KMS-11 (cell line): ENCODE results near the gene PAPPA.

Experiments used
- H2AFZ ChIP-seq: fragments of 200-600 bp; sonication (generic); 2 replicates; pipeline ENCODE4 v1.6.1; 2016; ENCODE audit warnings: antibody characterized with exemption, mixed run types, low read depth
- H3K27ac ChIP-seq: fragments of 200-600 bp; sonication (generic); 2 replicates; pipeline ENCODE4 v1.6.1; 2016; ENCODE audit warnings: mild to moderate bottlenecking, mixed run types
- H3K27me3 ChIP-seq: fragments of 200-600 bp; sonication (generic); 2 replicates; pipeline ENCODE4 v1.6.1; 2017; ENCODE audit warnings: mild to moderate bottlenecking, low read depth, mixed run types, moderate library complexity; ENCODE audit not compliant: insufficient read depth
- H3K36me3 ChIP-seq: fragments of 200-600 bp; sonication (generic); 2 replicates; pipeline ENCODE4 v1.6.1; 2017; ENCODE audit warnings: mild to moderate bottlenecking, mixed run types; ENCODE audit not compliant: insufficient read depth
- H3K4me1 ChIP-seq: fragments of 200-600 bp; sonication (generic); 2 replicates; pipeline ENCODE4 v1.6.1; 2016; ENCODE audit warnings: mild to moderate bottlenecking, low read depth, mixed run types; ENCODE audit not compliant: poor library complexity, severe bottlenecking
- H3K4me2 ChIP-seq: fragments of 200-600 bp; sonication (generic); 2 replicates; pipeline ENCODE4 v1.7.0; 2016; ENCODE audit warnings: mild to moderate bottlenecking, mixed run types
- H3K4me3 ChIP-seq: fragments of 200-600 bp; sonication (generic); IDR thresholded peaks from 2 replicates; pipeline ENCODE4 v1.6.1; 2017; ENCODE audit warnings: low read depth, low read length, mixed read lengths; ENCODE audit not compliant: insufficient read depth
- H3K79me2 ChIP-seq: fragments of 200-600 bp; sonication (generic); 2 replicates; pipeline ENCODE4 v1.6.1; 2016; ENCODE audit warnings: low read depth, mixed run types; ENCODE audit not compliant: insufficient read depth
- H3K9ac ChIP-seq: fragments of 200-600 bp; sonication (generic); 2 replicates; pipeline ENCODE4 v1.6.1; 2016; ENCODE audit warnings: mild to moderate bottlenecking, mixed run types
- H4K20me1 ChIP-seq: fragments of 200-600 bp; sonication (generic); 2 replicates; pipeline ENCODE4 v1.6.1; 2016; ENCODE audit warnings: mild to moderate bottlenecking, mixed run types; ENCODE audit not compliant: insufficient read depth
- CTCF ChIP-seq: fragments of 200-600 bp; sonication (generic); conservative IDR thresholded peaks from 2 replicates; pipeline ENCODE4 v1.6.1; 2017; ENCODE audit warnings: low read depth, mild to moderate bottlenecking, antibody characterized with exemption, low read length, moderate library complexity, mixed read lengths

Gene PAPPA

GRCh38 chr9:116271991-116272390 is 118.4 kb downstream of the PAPPA start:
- H3K27ac ChIP-seq = no peak overlapping the region
- no peak overlapping the region for H3K9ac ChIP-seq
- H3K4me3 ChIP-seq = no peak overlapping the region
- no peak for TF ChIP-seq CTCF
- no peaks in the 10 kb centered on the region for H4K20me1 ChIP-seq
- no peaks in the 10 kb centered on the region for H3K36me3 ChIP-seq
- no peaks in the 10 kb centered on the region for H3K4me1 ChIP-seq
- H3K79me2 ChIP-seq = no peaks in the 10 kb centered on the region
- no peaks in the 10 kb centered on the region for H3K27me3 ChIP-seq
- H3K4me2 ChIP-seq = no peak overlapping the region
- H2AFZ ChIP-seq = no peak overlapping the region

DNA sequence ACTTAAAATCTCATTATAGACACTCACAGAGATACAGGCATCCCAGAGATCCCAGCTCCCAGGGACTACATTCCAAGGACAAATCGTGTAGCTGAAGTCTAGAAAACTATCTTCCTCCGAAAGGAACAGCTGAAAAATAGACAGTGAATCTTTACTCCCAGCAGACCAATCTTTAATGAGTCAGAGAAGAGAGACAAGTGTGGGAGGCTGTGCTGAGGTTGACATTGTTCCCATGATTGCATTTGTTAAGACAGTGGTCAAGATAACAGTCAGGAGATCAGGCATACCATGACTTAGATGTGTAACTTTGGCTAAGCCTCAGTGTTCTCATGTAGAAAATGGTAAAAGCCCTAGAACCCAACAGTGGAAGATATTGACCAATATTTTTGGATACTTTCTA is 120.7 kb downstream of the PAPPA start:
- Histone ChIP-seq H3K79me2 (no peaks in the 10 kb centered on the region), H3K27ac (no peak overlapping the region), H2AFZ (no peak overlapping the region), H3K4me2 (no peak overlapping the region), H4K20me1 (no peaks in the 10 kb centered on the region), H3K36me3 (no peaks in the 10 kb centered on the region), H3K4me1 (no peaks in the 10 kb centered on the region), H3K27me3 (no peaks in the 10 kb centered on the region), H3K9ac (no peak overlapping the region), H3K4me3 (no peak overlapping the region)
- TF ChIP-seq CTCF = no peak

GRCh38 chr9:116275418-116276195 is 122.0 kb downstream of the PAPPA start:
- H3K4me2 ChIP-seq = no peak overlapping the region

GRCh38 chr9:116276196-116276493 is 122.6 kb downstream of the PAPPA start:
- H2AFZ ChIP-seq = no peak overlapping the region
- H4K20me1 ChIP-seq = no peaks in the 10 kb centered on the region
- TF ChIP-seq CTCF = no peak
- H3K27me3 ChIP-seq = no peaks in the 10 kb centered on the region
- H3K27ac ChIP-seq = no peak overlapping the region
- H3K4me2 ChIP-seq = no peak overlapping the region
- H3K79me2 ChIP-seq = no peaks in the 10 kb centered on the region
- no peaks in the 10 kb centered on the region for H3K4me1 ChIP-seq
- H3K36me3 ChIP-seq = no peaks in the 10 kb centered on the region
- no peak overlapping the region for H3K9ac ChIP-seq
- no peak overlapping the region for H3K4me3 ChIP-seq

More at GRCh38 chr9:116275418-116276195, 122.0 kb downstream of the PAPPA start:
- H3K4me3 ChIP-seq = no peak overlapping the region
- no peak overlapping the region for H2AFZ ChIP-seq
- no peaks in the 10 kb centered on the region for H3K4me1 ChIP-seq
- no peaks in the 10 kb centered on the region for H3K36me3 ChIP-seq
- no peak overlapping the region for H3K27ac ChIP-seq
- no peaks in the 10 kb centered on the region for H4K20me1 ChIP-seq
- no peak overlapping the region for H3K9ac ChIP-seq
- no peak for TF ChIP-seq CTCF
- no peaks in the 10 kb centered on the region for H3K27me3 ChIP-seq
- no peaks in the 10 kb centered on the region for H3K79me2 ChIP-seq
